H1 (cell line): ENCODE data around the gene ITGB5. TPM values are rescaled to one million over a fixed set of nuclear protein-coding genes. Genes with fewer than 3 reads are reported as not detected.

Experiments
- EP300 ChIP-seq, 2 experiments: IDR thresholded peaks; 1 replicate in 1 of 2; 2 replicates in 1 of 2; pipeline ENCODE4 v1.6.1; 2011 to 2012; ENCODE audit warnings: low read depth in 2 of 2, low read length in 2 of 2, mild to moderate bottlenecking in 2 of 2, borderline replicate concordance in 1 of 2, inconsistent platforms in 1 of 2, moderate library complexity in 1 of 2
- POLR2A ChIP-seq, 2 experiments: IDR thresholded peaks; 1 replicate in 1 of 2; 2 replicates in 1 of 2; pipeline ENCODE4 v1.6.1; 2011; ENCODE audit warnings: low read depth in 2 of 2, low read length in 2 of 2, mild to moderate bottlenecking in 2 of 2; ENCODE audit errors: control extremely low read depth in 1 of 2
- RFX5 ChIP-seq: IDR thresholded peaks from 2 replicates; pipeline ENCODE4 v1.6.1; 2011; ENCODE audit warnings: low read depth, low read length, improper control_type of control experiment, borderline replicate concordance
- RNF2 ChIP-seq: fragments of 200-900, 300-1000 bp; sonication (generic); IDR thresholded peaks from 2 replicates; pipeline ENCODE4 v1.7.1; 2016; ENCODE audit warnings: borderline replicate concordance, low read depth, mild to moderate bottlenecking, antibody characterized with exemption, low read length; ENCODE audit not compliant: poor library complexity, severe bottlenecking; ENCODE audit errors: missing control alignments
- polyA plus RNA-seq, 7 experiments: library from polyadenylated mRNA; depleted of rRNA in 3 of 7; stranded (reverse) in 5 of 7; unstranded in 2 of 7; fragments of >200 nt in 5 of 7; fragments of 200-250 nt in 2 of 7; gene quantifications; 1 replicate in 5 of 7; 2 replicates in 1 of 7; 4 replicates in 1 of 7; pipeline versions ENCODE4 v1.2.1 to v1.2.3, GENCODE V29; 2011 to 2013; ENCODE audit warnings: missing spikeins in 2 of 7, mixed read lengths in 2 of 7
- total RNA-seq: library from RNA; stranded (reverse); fragmentation: NEBNext Ultra II Directional; extraction: Animal tissue kit (Norgen Biotek cat#: 25700); gene quantifications from 2 replicates; pipeline ENCODE4 v1.2.1, GENCODE V29; 2021

The ITGB5 gene
- total and polyA plus RNA-seq, 2 of the 8 experiments (the other 6 are each of a cell fraction or from before 2014, with no cell fraction given), result 101 to 268 TPM

- TF ChIP-seq RFX5 (no peak), POLR2A (IDR thresholded peaks at IDR 0.05; ENCODE audit: control extremely low read depth in 1 of 2, low read depth in 2 of 2, low read length in 2 of 2) (no peak), EP300 (IDR thresholded peaks at IDR 0.05; ENCODE audit: borderline replicate concordance in 1 of 2, low read depth in 2 of 2, low read length in 2 of 2) (no peak), RNF2 (no peak)
Measured at GRCh38 chr3:124836448-124836847, 50.7 kb downstream of the ITGB5 start (continued).
